Measurements from ENCODE around the gene PINK1.

PINK1 gene

GRCh38 chr1:20680269-20680668, 47.0 kb downstream of the PINK1 start:
- DNase-seq (ENCODE audit: low read depth in 2 of 2): no peak

- no peak for DNase-seq (ENCODE audit: low read depth in 2 of 2)
Observed at GRCh38 chr1:20681999-20682398, 48.7 kb downstream of the PINK1 start.

- no peak for DNase-seq (ENCODE audit: low read depth in 2 of 2)
Observed at GRCh38 chr1:20682571-20683236, 49.4 kb downstream of the PINK1 start.

GRCh38 chr1:20683614-20684013, 50.4 kb downstream of the PINK1 start:
- no peak for DNase-seq (ENCODE audit: low read depth in 2 of 2)

DNA sequence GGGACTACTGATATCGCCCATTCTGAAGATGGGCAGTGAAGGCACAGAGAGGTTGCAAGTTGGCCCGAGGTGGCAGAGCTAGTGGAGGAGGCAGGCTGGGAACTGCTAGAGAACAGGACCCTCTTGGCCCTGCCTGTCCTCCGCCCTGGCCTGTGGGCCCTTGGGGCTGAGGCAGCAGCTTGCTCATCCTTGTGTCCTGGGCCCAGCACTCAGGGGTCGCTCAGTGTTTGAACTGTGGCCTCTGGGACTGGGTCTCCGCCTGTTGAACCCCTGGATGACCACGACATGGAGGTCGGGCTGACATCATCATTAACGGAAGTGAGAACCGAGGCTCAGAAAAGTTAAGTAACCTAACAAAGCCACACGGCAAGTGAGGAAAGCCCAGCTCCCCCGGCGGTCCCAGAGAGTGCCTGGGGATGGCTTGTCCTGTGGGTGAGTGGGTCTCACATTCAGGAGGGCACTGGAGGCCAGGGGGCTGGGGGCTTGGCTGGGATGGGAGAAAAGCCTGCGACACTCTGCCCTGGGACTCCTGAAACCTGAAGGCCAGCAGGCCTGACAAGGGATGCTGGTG, 50.9 kb downstream of the PINK1 start:
- DNase-seq (ENCODE audit: low read depth in 2 of 2): no peak

- no peak for DNase-seq (ENCODE audit: low read depth in 2 of 2)
Observed at GRCh38 chr1:20684651-20685050, 51.4 kb downstream of the PINK1 start.

DNA sequence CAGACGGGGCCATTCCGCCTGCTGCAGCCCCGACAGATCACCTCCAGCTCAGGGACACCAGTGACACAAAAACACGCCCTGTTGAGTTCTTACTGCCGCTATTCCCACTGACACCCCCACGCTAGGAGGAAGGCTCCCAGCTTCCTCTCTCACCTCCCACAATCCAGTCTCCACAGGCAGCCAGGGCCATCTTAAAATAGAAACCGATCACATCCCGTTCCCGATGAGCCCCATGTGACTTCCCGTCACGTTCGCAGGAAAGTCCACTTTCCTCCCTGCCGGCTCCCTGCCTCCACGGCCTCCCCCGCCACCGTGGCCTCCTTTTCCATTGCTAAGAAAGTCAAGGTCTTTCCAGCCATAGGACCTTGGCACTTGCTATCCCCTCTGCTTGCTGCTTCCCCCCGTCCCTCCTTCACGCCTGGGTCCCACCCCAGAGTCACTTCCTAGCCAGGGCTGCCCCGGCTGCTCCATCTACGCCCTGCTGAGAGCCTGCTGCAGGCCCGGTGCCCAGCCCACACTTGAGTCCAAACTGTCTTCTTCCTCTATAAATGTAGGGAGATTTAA, 51.9 kb downstream of the PINK1 start:
- no peak for DNase-seq (ENCODE audit: low read depth in 2 of 2)

- no peak for DNase-seq (ENCODE audit: low read depth in 2 of 2)
Observed at GRCh38 chr1:20685741-20686140, 52.5 kb downstream of the PINK1 start.

DNA sequence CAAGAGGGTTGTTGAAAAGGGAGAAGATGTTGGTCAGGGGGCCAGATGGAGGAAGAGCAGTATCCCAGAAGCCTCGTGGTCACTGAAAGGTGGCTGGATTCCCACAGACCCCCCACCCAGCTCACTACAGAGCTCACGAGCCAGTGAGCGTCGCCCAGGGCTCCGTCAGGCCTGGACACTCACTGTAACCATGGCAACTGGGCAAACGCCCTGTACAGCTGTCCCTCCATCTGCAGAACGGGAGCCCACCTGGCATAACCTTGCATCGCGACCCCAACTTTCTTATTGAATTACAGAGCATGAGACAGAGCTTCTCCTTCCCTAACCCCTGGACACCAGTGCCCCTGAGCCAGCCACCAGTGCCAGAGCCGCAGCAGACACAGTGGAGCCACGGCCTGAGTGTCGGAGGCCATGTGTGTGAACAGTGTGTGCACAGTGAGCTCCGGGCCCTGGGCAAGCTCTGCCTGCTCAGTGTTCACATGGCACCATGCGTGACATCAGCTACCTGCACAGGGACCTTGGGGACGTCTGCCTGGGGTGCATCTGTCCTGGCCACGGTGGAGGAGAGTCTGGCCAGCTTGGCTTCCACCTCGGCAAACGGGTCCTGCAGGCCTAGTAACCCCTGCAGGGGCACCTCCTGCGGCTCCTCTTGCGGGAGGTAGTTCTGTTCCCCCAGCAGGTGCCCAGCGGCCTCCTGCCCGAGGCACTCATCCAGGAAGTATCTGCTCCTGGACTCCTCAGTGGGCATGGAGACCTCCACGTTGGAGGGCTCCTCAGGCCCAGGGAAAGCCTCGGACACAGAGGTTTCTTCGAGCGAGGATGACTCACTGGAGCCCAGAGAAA, 53.8 kb downstream of the PINK1 start:
- DNase-seq (ENCODE audit: low read depth in 2 of 2): no peak

DNA sequence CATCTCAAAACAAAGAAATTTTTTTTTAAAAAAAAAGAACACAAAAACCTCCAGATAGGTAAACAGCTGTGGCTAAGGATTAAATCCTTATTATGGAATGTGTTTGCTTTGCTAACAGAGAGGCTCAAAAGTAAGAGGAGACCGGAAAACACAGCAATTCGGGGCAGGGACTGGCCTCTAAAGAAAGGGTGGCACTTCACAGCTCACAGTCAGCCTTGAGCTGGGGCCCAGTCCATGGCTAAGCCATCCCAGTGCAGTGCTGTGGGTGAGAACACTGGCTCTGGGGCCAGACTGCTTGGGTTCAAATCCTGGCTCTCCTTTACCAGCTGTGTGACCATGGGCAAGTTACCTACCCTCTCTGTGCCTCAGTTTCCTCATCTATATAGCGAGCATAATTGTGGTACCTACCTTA, 56.4 kb downstream of the PINK1 start:
- DNase-seq (ENCODE audit: low read depth in 2 of 2): no peak

- no peak for DNase-seq (ENCODE audit: low read depth in 2 of 2)
Observed at GRCh38 chr1:20691872-20692271, 58.6 kb downstream of the PINK1 start.

DNA sequence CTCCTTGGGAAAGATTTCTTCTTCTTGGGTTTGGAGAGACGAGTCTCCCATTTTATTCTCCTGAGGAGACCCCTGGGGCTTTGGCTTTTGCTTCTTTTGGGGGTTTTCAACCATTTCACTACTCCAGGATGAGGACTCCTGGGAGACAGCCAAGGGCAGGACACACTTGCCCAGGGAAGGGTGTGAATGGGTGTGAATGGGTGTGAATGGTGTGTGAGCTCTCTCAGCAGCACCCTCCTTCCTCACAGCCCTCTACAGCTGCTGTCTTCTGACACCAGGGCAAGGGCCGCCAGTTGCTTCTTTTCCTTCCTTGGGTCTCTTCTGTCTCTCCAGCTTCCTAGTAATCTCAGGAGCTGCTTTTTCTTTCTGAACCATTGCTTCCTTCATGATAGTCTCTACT, 60.4 kb downstream of the PINK1 start:
- DNase-seq (ENCODE audit: low read depth in 2 of 2): no peak

- no peak for DNase-seq (ENCODE audit: low read depth in 2 of 2)
Observed at GRCh38 chr1:20695515-20695914, 62.3 kb downstream of the PINK1 start.

DNA sequence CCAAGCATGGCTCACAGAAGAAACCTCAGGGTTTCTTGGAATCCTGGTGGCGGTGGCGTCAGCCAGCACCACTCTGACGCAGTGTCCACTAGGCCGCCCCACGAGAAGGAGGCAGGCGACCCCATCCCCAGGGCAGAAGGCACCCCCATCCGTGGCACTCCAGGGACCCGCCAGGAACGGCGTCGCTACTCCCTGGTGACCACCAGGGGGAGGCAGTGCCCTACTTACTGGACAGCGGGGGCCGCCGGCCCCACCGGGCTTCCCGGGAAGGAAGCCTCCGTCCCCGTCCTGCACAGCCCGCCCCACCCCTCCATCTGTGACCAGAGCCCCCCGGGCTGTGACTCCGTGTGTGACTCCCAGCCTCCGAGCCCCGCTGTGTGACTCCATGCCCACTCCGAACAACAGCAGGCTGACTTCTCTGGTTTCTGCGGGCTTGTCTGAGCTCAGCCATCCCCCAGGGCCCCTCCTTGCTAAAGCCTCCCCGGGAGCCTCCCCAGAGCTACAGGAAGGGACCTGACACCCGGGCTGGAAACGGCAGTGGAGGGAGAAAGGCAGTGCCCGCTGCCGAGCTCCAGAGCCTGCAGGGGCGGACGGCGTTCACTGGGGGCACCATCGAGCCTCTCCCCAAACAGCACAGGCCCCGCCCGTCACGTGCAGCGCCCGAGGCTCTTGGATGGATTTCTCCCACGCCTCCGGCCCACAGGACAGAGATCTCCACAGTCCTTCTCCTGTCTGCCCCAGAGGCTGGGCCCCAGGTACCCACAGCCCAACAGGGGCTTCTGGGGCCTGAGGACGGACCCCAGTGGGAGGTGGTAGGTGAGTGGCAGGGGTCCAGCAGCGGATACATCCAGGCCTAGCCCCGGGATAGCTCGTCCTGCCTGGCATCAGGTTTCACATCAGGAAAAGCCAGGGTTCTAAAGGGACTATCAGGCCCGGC, 63.4 kb downstream of the PINK1 start:
- DNase-seq (ENCODE audit: low read depth in 2 of 2): peak; percentile 49 to 61

DNA sequence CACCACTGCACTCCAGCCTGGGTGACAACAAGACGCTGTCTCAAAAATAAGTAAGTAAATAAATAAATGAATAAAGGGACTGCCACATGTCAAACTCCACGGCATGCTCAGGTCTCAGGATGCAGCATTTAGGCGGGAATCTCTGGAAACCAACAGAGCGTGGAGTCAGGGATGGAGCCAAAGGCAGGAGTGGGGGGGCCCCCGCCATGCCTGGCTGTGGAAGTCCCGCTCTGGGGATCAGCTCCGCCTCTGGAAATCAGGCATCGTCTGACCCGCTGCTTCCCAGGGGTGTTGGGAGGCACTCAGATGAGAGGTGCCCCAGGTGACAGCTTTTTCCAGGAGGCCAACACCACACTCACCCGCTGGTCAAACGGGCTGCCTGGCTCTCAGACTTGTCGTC, 64.3 kb downstream of the PINK1 start:
- DNase-seq (ENCODE audit: low read depth in 2 of 2): no peak

DNA sequence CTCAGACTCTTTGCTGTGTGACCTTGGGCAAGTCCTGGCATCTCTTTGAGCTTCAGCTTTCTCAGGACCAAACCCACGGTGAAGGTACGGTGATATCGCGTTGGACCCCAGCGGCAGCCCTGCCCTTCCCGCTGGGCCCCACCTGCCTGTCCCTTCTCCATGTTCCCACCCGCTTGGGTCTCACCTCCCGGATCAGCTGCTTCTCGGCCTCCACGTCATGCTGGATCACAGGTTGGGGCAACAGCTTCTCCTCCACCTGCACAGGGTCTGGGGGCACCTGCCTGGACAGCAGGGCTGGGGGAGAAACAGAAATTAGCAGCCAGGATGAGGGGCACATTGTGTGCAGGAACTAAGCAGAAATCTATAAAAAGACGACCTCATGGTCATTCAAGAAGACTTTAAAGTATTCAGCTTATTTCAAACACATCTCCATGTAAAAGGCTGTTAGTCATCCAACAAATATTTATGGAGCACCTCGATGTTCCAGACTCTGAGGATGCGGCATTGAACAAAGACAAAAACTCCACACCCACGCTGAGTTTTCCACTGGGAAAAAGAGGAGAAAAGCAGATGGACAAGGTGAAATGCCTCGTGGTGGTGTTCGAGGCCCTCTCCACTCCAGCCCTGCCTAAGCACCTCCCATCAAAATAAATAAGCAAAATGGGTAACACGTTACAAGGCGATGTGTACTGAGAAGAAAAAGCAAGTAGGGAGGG, 65.1 kb downstream of the PINK1 start:
- no peak for DNase-seq (ENCODE audit: low read depth in 2 of 2)

GRCh38 chr1:20699558-20699957, 66.3 kb downstream of the PINK1 start:
- no peak for DNase-seq (ENCODE audit: low read depth in 2 of 2)

GRCh38 chr1:20700636-20701215, 67.5 kb downstream of the PINK1 start:
- no peak for DNase-seq (ENCODE audit: low read depth in 2 of 2)

Measured in stimulated activated CD8-positive, alpha-beta memory T cell treated with anti-CD3 and anti-CD28 coated beads, Interleukin-15, amount 100 ng/mL, for 48 hours (primary cell).